Measurements from ENCODE around the gene ZNF550.
"Not testable (repeated sequence)": the region's sequence is repeated elsewhere in the genome, so short reads cannot be mapped to it uniquely, and the experiment has no call there.

The ZNF550 gene

DNA sequence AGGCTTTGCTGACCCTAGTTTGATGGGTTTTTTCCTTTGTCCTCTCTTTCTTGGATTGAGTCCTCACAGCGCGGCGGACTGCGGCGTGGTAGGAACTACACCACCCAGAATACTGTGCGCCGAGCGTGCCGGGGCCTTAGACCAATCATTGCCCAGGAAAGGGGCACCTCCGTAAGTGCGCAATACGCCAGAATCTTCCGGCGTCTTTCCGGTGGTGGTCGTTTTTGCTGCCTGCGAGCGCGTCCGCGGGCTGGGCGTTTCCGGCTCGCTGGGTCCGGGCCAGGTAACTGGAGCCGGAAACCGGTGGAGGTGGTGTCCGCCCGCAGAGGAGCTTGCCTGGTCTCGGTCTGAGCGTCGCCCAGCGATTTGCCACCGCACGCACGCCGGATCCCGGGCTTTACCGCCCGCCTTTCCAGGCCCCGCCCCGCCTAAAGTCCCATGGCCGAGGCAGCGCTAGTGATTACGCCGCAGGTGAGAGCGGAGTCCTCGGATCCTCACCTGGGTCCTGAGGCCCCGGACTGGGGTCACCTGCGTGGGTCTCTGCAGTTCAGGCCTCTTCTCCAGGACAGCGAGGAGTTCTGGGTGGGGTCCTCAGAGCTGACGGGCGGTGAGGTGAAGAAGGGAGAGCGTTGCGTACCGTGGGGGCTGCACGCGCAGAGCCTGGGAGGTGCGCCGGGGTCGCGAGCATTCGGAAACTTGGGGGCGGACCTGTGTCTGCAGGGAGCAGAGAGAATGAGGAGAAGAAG, 32.4 kb downstream of the ZNF550 start, which contains the start of gene ZNF549:
TSS of gene ZNF549 (plus strand) at position 221 of the 746 bp plus-strand sequence. CDS start at position 439, 218 bp downstream.
- DNase-seq = peak; percentile 96

DNA sequence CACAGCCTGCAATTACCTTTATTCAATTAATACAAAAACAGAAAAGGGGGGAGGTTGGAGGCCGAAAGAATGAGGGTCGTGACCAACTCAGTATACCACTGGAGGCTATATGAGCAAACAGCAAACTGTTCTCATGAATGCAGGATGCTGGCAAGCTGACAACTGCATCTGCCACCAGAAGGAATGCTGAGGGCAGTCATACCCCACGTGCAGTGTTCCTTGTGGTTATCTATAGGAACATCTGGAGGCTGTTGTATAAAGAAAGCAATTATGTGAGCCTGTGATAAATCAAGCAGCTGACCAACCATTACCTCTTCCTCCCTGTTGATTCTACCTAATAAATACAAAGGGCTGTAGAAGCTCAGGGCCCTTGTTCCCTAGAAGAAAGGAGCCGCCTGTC, 41.6 kb downstream of the ZNF550 start:
- peak; percentile 61 for DNase-seq

DNA sequence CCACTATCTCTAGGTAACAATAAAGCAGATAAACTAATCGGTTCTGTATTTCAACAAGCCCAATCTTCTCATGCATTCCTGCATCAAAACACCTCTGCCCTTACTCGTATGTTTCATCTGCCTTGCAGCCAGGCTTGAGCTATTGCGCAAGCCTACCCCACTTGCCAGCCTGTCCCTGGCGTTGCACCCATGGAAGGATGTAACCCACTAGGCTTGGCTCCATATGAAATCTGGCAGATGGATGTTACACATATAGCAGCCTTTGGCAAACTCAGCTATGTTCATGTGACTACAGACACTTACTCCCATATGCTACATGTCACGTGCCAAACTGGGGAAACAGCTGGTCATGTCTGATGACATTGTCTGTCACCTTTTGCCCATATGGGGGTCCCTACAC, 44.4 kb downstream of the ZNF550 start:
- DNase-seq = no peak

DNA sequence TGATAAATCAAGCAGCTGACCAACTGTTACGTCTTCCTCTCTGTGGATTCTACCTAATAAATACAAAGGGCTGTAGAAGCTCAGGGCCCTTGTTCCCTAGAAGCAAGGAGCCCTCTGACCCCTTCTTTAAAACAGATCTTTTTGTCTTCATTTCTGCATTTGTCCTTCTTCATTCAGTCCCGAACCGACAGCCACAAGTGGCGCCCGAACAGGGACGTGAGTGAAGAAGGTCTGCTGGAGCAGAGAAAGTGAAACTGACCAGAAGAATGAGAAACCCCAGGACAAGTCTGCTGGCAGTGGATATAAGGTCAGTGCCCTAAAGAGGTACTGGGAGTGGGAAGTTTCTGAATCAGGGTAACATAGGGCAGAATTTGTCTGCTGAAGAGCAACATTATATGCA, 46.8 kb downstream of the ZNF550 start:
- peak; percentile 44 for DNase-seq

DNA sequence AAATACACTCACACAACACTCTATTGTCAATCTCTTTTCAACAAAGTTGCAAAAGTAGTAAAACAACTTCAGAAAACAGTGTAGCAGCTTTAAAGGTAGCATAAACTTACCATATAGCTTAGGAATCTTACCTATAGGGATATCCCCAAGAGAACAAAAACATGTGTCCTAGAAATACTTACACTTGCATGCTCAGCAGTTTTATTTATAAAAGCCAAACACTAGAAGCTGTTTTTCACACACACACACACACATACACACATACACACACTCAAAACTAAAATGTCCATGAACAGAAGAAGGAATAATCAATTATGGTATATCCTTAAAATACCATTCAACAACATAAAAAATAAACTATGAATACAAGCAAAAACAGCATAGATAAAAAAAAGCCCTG, 48.2 kb downstream of the ZNF550 start:
- no peak for DNase-seq

DNA sequence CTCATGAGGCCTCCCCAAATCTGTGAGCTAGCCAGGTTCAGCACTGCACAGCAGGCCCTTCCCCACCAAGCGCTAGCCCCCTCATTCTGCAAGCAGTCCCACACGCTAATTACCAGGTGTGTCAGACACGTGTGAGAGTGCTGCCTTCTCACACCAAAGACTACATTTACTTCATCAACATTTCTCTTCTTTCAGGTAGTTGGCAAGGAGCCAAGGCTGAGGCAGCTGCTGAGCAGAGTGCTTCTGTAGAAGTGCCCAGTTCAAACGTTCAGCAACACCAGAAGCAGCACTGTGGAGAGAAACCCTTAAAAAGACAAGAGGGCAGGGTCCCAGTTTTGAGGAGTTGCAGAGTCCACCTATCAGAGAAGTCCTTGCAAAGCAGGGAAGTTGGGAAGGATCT, 53.5 kb downstream of the ZNF550 start:
- no peak for DNase-seq

DNA sequence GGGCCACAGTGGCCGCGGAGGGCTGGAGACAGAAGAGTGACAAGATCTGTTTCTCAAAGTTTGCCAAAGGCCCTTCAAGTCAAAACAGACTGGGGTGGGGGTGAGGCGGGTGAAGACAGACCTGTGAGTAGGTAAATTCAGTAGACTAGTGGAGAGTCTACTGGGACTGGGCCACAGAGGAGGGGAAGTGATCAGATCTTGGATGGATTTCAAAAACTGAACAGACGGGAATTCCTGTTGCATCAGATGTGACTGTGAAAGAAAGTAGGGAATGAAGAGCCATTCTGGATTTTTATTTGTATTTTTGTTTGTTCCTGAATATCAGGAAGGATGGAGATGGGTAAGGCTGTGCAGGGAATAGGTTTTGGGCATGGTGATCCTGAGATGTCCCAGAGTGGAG, 59.3 kb downstream of the ZNF550 start:
- DNase-seq = peak; percentile 23

DNA sequence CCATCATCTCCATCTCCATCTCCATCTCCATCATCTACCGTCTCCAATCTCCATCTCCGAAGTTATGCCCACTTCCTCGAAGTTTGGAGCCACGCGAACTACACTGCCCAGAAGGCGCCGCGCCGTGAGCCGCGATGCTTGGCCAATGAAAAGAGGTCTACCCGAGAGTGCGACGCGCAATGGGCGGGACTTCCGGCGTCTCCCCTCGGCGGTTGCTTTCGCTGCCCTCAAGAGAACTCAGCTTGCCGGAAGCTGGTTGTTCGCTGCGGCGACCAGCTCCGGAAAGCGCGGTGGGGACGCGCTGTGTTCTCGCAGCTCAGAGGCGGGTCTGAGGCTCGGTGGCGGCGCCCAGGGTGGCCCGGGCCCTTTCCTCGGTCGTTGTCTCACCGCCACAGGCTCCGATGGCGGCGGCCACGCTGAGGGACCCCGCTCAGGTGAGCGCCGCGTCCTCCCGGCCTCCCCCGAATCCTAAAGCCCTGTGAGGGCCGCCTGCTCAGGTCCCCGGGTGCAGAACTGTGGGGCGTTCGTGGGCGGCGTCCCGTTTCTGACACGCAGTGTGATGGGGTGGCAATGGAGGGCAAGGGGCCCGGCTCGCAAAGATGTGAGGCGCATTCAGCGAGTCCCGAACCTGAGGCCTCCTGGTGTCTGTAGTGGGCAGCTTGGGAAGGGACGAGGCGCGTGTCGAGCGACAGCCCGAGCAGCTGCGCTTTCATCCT, 59.8 kb downstream of the ZNF550 start, which contains the start of gene ZNF773:
TSS of gene ZNF773 (plus strand) at position 259 of the 716 bp plus-strand sequence. CDS start at position 402, 143 bp downstream.
- DNase-seq = peak; percentile 98

DNA sequence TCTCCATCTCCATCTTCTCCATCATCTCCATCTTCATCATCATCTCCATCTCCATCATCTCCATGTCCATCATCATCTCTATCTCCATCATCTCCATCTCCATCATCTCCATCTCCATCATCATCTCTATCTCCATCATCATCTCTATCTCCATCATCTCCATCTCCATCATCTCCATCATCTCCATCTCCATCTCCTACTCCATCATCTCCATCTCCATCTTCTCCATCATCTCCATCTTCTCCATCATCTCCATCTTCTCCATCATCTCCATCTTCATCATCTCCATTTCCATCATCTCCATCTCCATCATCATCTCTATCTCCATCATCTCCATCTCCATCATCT, 60.4 kb downstream of the ZNF550 start:
- not testable (repeated sequence) for DNase-seq

DNA sequence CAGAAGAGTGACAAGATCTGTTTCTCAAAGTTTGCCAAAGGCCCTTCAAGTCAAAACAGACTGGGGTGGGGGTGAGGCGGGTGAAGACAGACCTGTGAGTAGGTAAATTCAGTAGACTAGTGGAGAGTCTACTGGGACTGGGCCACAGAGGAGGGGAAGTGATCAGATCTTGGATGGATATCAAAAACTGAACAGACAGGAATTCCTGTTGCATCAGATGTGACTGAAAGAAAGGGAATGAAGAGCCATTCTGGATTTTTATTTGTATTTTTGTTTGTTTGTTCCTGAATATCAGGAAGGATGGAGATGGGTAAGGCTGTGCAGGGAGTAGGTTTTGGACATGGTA, 71.4 kb downstream of the ZNF550 start:
- DNase-seq = not testable (repeated sequence)

DNA sequence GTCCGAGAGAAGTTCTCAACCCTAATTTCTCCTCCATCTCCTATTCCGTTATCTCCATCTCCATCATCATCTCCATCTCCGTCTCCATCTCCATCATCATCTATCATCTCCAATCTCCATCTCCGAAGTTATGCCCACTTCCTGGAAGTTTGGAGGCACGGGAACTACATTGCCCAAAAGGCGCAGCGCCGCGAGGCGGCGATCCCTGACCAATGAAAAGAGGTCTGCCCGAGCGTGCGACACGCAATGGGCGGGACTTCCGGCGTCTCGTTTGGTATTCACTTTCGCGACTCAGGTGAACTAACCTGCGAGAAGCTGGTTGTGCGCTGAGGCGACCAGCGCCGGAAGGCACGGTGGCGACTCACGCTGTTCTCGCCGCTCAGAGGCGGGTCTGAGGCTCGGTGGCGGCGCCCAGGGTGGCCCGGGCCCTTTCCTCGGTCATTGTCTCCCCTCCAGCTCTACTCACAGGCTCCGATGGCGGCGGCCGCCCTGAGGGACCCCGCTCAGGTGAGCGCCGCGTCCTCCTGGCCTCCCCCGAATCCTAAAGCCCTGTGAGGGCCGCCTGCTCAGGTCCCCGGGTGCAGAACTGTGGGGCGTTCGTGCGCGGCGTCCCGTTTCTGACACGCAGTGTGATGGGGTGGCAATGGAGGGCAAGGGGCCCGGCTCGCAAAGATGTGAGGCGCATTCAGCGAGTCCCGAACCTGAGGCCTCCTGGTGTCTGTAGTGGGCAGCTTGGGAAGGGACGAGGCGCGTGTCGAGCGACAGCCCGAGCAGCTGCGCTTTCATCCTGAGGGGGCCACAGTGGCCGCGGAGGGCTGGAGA, 72.0 kb downstream of the ZNF550 start, which contains the start of gene ZNF419:
TSS of gene ZNF419 (plus strand) at position 274 of the 822 bp plus-strand sequence. CDS start at position 475, 201 bp downstream.
- peak; percentile 93 for DNase-seq
